ENCODE data around the gene COL27A1. TPM values are rescaled to one million over a fixed set of nuclear protein-coding genes. Genes with fewer than 3 reads are reported as not detected.

Gene COL27A1
- total and polyA plus RNA-seq, 2 experiments from 2014 or later, result 10.5 to 18.0 TPM

- Histone ChIP-seq H2AFZ (no peak overlapping the region), H3K4me2 (no peak overlapping the region), H3K4me3 (no peak overlapping the region), H3K36me3 (ENCODE audit: insufficient read depth) (no peaks in the 10 kb centered on the region), H3K79me2 (replicated peaks; ENCODE audit: insufficient read depth) (no peaks in the 10 kb centered on the region), H4K20me1 (replicated peaks; ENCODE audit: insufficient read depth) (no peaks in the 10 kb centered on the region; the same call in 1 of the 2 replicates), H3K27ac (ENCODE audit: low read depth) (no peak overlapping the region), H3K27me3 (ENCODE audit: insufficient read depth) (no peaks in the 10 kb centered on the region), H3F3A (replicated peaks; ENCODE audit: low read depth) (no peaks in the 10 kb centered on the region), H3K9me2 (ENCODE audit: insufficient read depth) (no peaks in the 10 kb centered on the region), H3K4me1 (ENCODE audit: insufficient read depth) (no peaks in the 10 kb centered on the region)
- no peak overlapping the region for H3K27ac Mint-ChIP-seq
- no peak for TF ChIP-seq ETS1 (IDR thresholded peaks at IDR 0.05)
- H3K9me3 Mint-ChIP-seq, result no peaks in the 10 kb centered on the region
- DNase-seq (ENCODE audit: low spot score), result no peak
- peaks cover 27% of the 10 kb centered on the region for H3K4me1 Mint-ChIP-seq
- ATAC-seq, result no peak
- no peaks in the 10 kb centered on the region; the same call in 2 of the 3 replicates for H3K36me3 Mint-ChIP-seq (ENCODE audit: low read depth)
- H3K4me3 Mint-ChIP-seq, result no peak overlapping the region
- peaks cover 17% of the 10 kb centered on the region for H3K27me3 Mint-ChIP-seq (ENCODE audit: insufficient read depth, low read depth, poor library complexity)
Measured at GRCh38 chr9:114204265-114204664, 48.9 kb downstream of the COL27A1 start.

- H2AFZ ChIP-seq, result no peak overlapping the region
- H3K4me2 ChIP-seq, result no peak overlapping the region
- no peaks in the 10 kb centered on the region; the same call in 1 of the 2 replicates for H4K20me1 ChIP-seq (replicated peaks; ENCODE audit: insufficient read depth)
- H3K9me2 ChIP-seq (ENCODE audit: insufficient read depth), result no peaks in the 10 kb centered on the region
- Mint-ChIP-seq H3K4me1 (peaks cover 27% of the 10 kb centered on the region), H3K27me3 (ENCODE audit: insufficient read depth, low read depth, poor library complexity) (peaks cover 19% of the 10 kb centered on the region), H3K36me3 (ENCODE audit: low read depth) (peaks cover 3% of the 10 kb centered on the region; the same call in 1 of the 3 replicates), H3K4me3 (peak overlapping the region; percentile 25; the same call in 1 of the 3 replicates), H3K27ac (peak overlapping the region; percentile 46; the same call in 1 of the 2 replicates), H3K9me3 (no peaks in the 10 kb centered on the region)
- ATAC-seq (peak; percentile 27; the same call in 2 of the 3 replicates), DNase-seq (ENCODE audit: low spot score) (no peak)
- no peaks in the 10 kb centered on the region for H3K36me3 ChIP-seq (ENCODE audit: insufficient read depth)
- TF ChIP-seq CTCF (conservative IDR thresholded peaks at IDR 0.05; ENCODE audit: low read depth in 2 of 2) (no peak), ZNF462 (CRISPR knock-in tag; IDR thresholded peaks at IDR 0.05) (no peak), ZNF114 (CRISPR knock-in tag; IDR thresholded peaks at IDR 0.05) (no peak), EZH2 (IDR thresholded peaks at IDR 0.05; ENCODE audit: low read depth, unreplicated experiment) (no peak), POLR2AphosphoS5 (IDR thresholded peaks at IDR 0.05; ENCODE audit: low read depth) (no peak), CREB1 (CRISPR knock-in tag; IDR thresholded peaks at IDR 0.05; ENCODE audit: low read depth) (no peak), ETS1 (IDR thresholded peaks at IDR 0.05) (no peak), STAT1 (IDR thresholded peaks at IDR 0.05; ENCODE audit: unreplicated experiment) (no peak)
- H3K4me1 ChIP-seq (ENCODE audit: insufficient read depth), result no peaks in the 10 kb centered on the region
- no peaks in the 10 kb centered on the region for H3F3A ChIP-seq (replicated peaks; ENCODE audit: low read depth)
- H3K4me3 ChIP-seq, result no peak overlapping the region
- H3K79me2 ChIP-seq (replicated peaks; ENCODE audit: insufficient read depth), result no peaks in the 10 kb centered on the region
- H3K27me3 ChIP-seq (ENCODE audit: insufficient read depth), result no peaks in the 10 kb centered on the region
- H3K27ac ChIP-seq (ENCODE audit: low read depth), result no peak overlapping the region
Measured at GRCh38 chr9:114205171-114206015, 50.1 kb downstream of the COL27A1 start.

Measured in GM23338 (cell line).